CD4-positive, alpha-beta memory T cell (primary cell): ENCODE results near the gene OTUD3. TPM values are rescaled to one million over a fixed set of nuclear protein-coding genes. Genes with fewer than 3 reads are reported as not detected.
A peak's percentile ranks its signal among the peaks of the same experiment; 100 is the strongest.

ENCODE experiments used
- CTCF ChIA-PET: fragments of 350-600 bp; sonication (Branson Sonifier 250); formaldehyde crosslinking; loops from one replicate; lab custom pipeline; 2021; ENCODE audit warnings: inconsistent platforms; ENCODE audit not compliant: partially characterized antibody; lab: Charles Lee
- POLR2A ChIA-PET: fragments of 350-600 bp; sonication (Branson Sonifier 250); formaldehyde crosslinking; loops from one replicate; lab custom pipeline; 2021; ENCODE audit not compliant: partially characterized antibody; lab: Charles Lee
- DNase-seq, 5 donors: peaks; one replicate each; pipeline versions ENCODE4 v3.0.0 to v3.0.0-alpha.2; 2020 to 2022; ENCODE audit warnings: mixed read lengths in 1 of 5
- H3K27ac ChIP-seq: one replicate; pipeline ENCODE4 v1.7.0; 2013; ENCODE audit warnings: low read depth, low read length
- H3K27me3 ChIP-seq: 2 replicates; pipeline ENCODE4 v1.7.0; 2013; ENCODE audit warnings: mild to moderate bottlenecking, low read length, moderate library complexity; ENCODE audit not compliant: insufficient read depth
- H3K36me3 ChIP-seq: 2 replicates; pipeline ENCODE4 v1.7.0; 2013; ENCODE audit warnings: mild to moderate bottlenecking, low read length, moderate library complexity; ENCODE audit not compliant: insufficient read depth
- H3K4me1 ChIP-seq: 2 replicates; pipeline ENCODE4 v1.7.0; 2013; ENCODE audit warnings: mild to moderate bottlenecking, low read length, moderate library complexity; ENCODE audit not compliant: insufficient read depth
- H3K4me3 ChIP-seq, 2 donors: one replicate each; pipeline ENCODE4 v1.7.0; 2013; ENCODE audit warnings: low read length in 2 of 2, mild to moderate bottlenecking in 1 of 2
- H3K9me3 ChIP-seq, 2 donors: one replicate each; pipeline ENCODE4 v1.7.0; 2013; ENCODE audit warnings: low read length in 2 of 2, control low read depth in 1 of 2; ENCODE audit not compliant: control insufficient read depth in 1 of 2
- H3K27ac Mint-ChIP-seq, 7 donors: one replicate each; pipeline ENCODE4 v1.8.0; 2020 to 2021; ENCODE audit warnings: mixed read lengths in 7 of 7, mild to moderate bottlenecking in 6 of 7, inconsistent platforms in 3 of 7, moderate library complexity in 3 of 7
- H3K27me3 Mint-ChIP-seq, 2 donors: one replicate each; pipeline ENCODE4 v1.8.0; 2020 to 2021; ENCODE audit warnings: mixed read lengths in 2 of 2
- H3K36me3 Mint-ChIP-seq, 2 donors: one replicate each; pipeline ENCODE4 v1.8.0; 2020 to 2021; ENCODE audit warnings: mixed read lengths in 2 of 2, inconsistent platforms in 1 of 2, mild to moderate bottlenecking in 1 of 2
- H3K4me1 Mint-ChIP-seq, 4 donors: one replicate each; pipeline ENCODE4 v1.8.0; 2020 to 2021; ENCODE audit warnings: mixed read lengths in 4 of 4, mild to moderate bottlenecking in 1 of 4
- H3K4me3 Mint-ChIP-seq, 8 donors: one replicate each; pipeline ENCODE4 v1.8.0; 2020 to 2021; ENCODE audit warnings: mixed read lengths in 8 of 8, mild to moderate bottlenecking in 7 of 8, moderate library complexity in 6 of 8, inconsistent platforms in 3 of 8
- H3K9me3 Mint-ChIP-seq, 8 donors: one replicate each; pipeline ENCODE4 v1.8.0; 2020 to 2021; ENCODE audit warnings: mixed read lengths in 8 of 8, mild to moderate bottlenecking in 5 of 8, inconsistent platforms in 3 of 8, moderate library complexity in 1 of 8
- intact Hi-C: fragments of 100-400 bp; cut with micrococcal nuclease; formaldehyde crosslinking; loops from one replicate; pipeline ENCODE4 v1.15.1; 2023
- polyA plus RNA-seq, 2 donors: library from polyadenylated mRNA; unstranded; fragments of 300-500 nt; fragmentation: Illumina TruSeq; gene quantifications; one replicate each; pipeline ENCODE4 v1.2.3, GENCODE V29; 2021
- total RNA-seq, 2 experiments: library from RNA; stranded (reverse); gene quantifications; one replicate each; pipeline ENCODE4 v1.2.3, GENCODE V29; 2021

Gene OTUD3
- total and polyA plus RNA-seq, 4 experiments from 2014 or later: 1.8 to 18.7 (median 10.8) TPM

DNA sequence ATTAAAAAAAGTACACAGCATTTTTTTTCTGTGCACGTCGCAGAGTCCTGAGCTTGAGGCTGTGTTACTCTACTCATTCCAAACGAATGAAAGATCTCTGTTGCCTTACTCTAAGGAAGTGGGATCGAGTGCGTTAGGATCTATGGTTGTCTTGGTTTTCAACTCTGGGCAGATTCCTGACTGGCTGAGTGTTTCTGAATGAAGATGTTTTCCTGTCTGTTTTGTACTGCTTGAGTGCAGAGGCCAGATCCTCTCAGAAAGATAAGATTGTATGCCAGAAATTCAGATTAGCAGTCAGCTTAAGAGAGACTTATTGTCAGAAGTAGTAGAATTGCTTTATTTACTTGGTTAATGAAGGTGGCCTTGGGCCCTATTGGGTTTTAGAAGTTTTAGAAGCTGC is 27.2 kb downstream of the OTUD3 start:
- no peak overlapping the region for H3K4me3 ChIP-seq
- intact Hi-C loops: no loop called here
- peaks cover 65% of the 10 kb centered on the region for H3K36me3 ChIP-seq
- no peaks in the 10 kb centered on the region for H3K9me3 Mint-ChIP-seq
- peaks cover 68 to 92% of the 10 kb centered on the region in 2 donors for H3K36me3 Mint-ChIP-seq
- POLR2A ChIA-PET: no interaction called here
- peak overlapping the region in 1 of 7 donors; percentile 13 for H3K27ac Mint-ChIP-seq
- H3K27ac ChIP-seq: no peak overlapping the region
- H3K4me1 ChIP-seq: no peaks in the 10 kb centered on the region
- no peaks in the 10 kb centered on the region for H3K27me3 ChIP-seq
- no peaks in the 10 kb centered on the region for H3K27me3 Mint-ChIP-seq
- no peaks in the 10 kb centered on the region for H3K9me3 ChIP-seq
- no peak for DNase-seq
- H3K4me3 Mint-ChIP-seq: no peak overlapping the region
- H3K4me1 Mint-ChIP-seq: no peaks in the 10 kb centered on the region
- CTCF ChIA-PET: interaction anchor here (1.1 kb wide), 1 partner anchor 303 kb away, joined by 5 read pairs; no protein-coding TSS in a partner anchor

- no peaks in the 10 kb centered on the region for H3K4me1 ChIP-seq
- no peaks in the 10 kb centered on the region for H3K27me3 ChIP-seq
- H3K9me3 ChIP-seq: no peaks in the 10 kb centered on the region
- H3K4me1 Mint-ChIP-seq: no peaks in the 10 kb centered on the region
- H3K27me3 Mint-ChIP-seq: no peaks in the 10 kb centered on the region
- H3K27ac Mint-ChIP-seq: no peak overlapping the region
- H3K4me3 ChIP-seq: no peak overlapping the region
- intact Hi-C loops: no loop called here
- DNase-seq: no peak
- H3K4me3 Mint-ChIP-seq: peak overlapping the region in 1 of 8 donors; percentile 10
- H3K36me3 ChIP-seq: peaks cover 60% of the 10 kb centered on the region
- H3K36me3 Mint-ChIP-seq: peaks cover 62 to 89% of the 10 kb centered on the region in 2 donors
- ChIA-PET POLR2A (no interaction called here), CTCF (interaction anchor here (1.1 kb wide), 1 partner anchor 303 kb away, joined by 5 read pairs; no protein-coding TSS in a partner anchor)
- no peak overlapping the region for H3K27ac ChIP-seq
- no peaks in the 10 kb centered on the region for H3K9me3 Mint-ChIP-seq
Observed at GRCh38 chr1:19909971-19910370, 27.8 kb downstream of the OTUD3 start.

- ChIA-PET POLR2A (no interaction called here), CTCF (interaction anchor here (0.7 to 1.2 kb wide), 4 partner anchors 28 to 302 kb away, joined by 3 to 5 read pairs (median 4); no protein-coding TSS in a partner anchor)
- no peaks in the 10 kb centered on the region for H3K9me3 ChIP-seq
- H3K27me3 ChIP-seq: no peaks in the 10 kb centered on the region
- H3K27ac ChIP-seq: no peak overlapping the region
- H3K4me3 ChIP-seq: no peak overlapping the region
- H3K9me3 Mint-ChIP-seq: no peaks in the 10 kb centered on the region
- no peak overlapping the region for H3K4me3 Mint-ChIP-seq
- intact Hi-C loops: no loop called here
- DNase-seq: no peak
- H3K27ac Mint-ChIP-seq: no peak overlapping the region
- H3K27me3 Mint-ChIP-seq: no peaks in the 10 kb centered on the region
- H3K4me1 ChIP-seq: no peaks in the 10 kb centered on the region
- no peaks in the 10 kb centered on the region for H3K4me1 Mint-ChIP-seq
- peaks cover 59% of the 10 kb centered on the region for H3K36me3 ChIP-seq
- H3K36me3 Mint-ChIP-seq: peaks cover 59 to 86% of the 10 kb centered on the region in 2 donors
Observed at GRCh38 chr1:19910650-19911049, 28.5 kb downstream of the OTUD3 start.

DNA sequence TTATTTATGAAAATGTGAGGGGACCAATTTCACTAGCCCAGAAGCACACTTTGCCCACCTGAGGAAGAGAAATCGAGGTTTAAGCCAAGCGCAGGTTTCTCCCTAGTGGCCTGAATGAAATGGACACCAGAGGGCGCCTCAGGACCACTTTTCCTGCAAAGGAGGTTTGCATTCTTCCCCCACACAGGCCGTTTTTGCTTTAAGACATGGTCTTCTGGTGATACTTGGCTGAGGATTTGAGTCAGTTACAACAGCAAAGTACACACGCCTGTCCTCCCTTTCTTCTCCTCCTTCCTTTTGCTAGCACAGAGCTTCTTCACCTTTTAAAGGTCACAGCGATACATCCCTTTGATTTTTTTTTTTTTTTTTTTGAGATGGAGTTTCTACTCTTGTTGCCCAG is 35.9 kb downstream of the OTUD3 start:
- no peaks in the 10 kb centered on the region for H3K27me3 ChIP-seq
- no peaks in the 10 kb centered on the region for H3K36me3 ChIP-seq
- no peak overlapping the region for H3K27ac ChIP-seq
- Mint-ChIP-seq H3K4me3 (peak overlapping the region in 1 of 8 donors; percentile 68), H3K9me3 (no peaks in the 10 kb centered on the region), H3K27me3 (peaks cover 0 to 1% of the 10 kb centered on the region in 2 donors), H3K36me3 (peaks cover 0 to 16% of the 10 kb centered on the region in 2 donors), H3K4me1 (peaks cover 4 to 6% (median 5%) of the 10 kb centered on the region in 4 donors), H3K27ac (peak overlapping the region in 1 of 7 donors; percentile 44)
- no peaks in the 10 kb centered on the region for H3K9me3 ChIP-seq
- no peaks in the 10 kb centered on the region for H3K4me1 ChIP-seq
- DNase-seq: peak; percentile 65 to 75 (median 71)
- H3K4me3 ChIP-seq: no peak overlapping the region
- intact Hi-C loops: loop anchor here (1.0 kb wide), 1 partner anchor 234 kb away; no protein-coding TSS in a partner anchor
- CTCF ChIA-PET: interaction anchor here (0.7 to 9.9 kb wide), 16 partner anchors 8 to 444 kb away, joined by 3 to 102 read pairs (median 3); no protein-coding TSS in a partner anchor
- POLR2A ChIA-PET: interaction anchor here (0.8 kb wide), 1 partner anchor 277 kb away, joined by 3 read pairs; no protein-coding TSS in a partner anchor

- POLR2A ChIA-PET: no interaction called here
- Histone ChIP-seq H3K27ac (no peak overlapping the region), H3K27me3 (no peaks in the 10 kb centered on the region), H3K4me1 (no peaks in the 10 kb centered on the region), H3K9me3 (no peaks in the 10 kb centered on the region), H3K4me3 (no peak overlapping the region), H3K36me3 (no peaks in the 10 kb centered on the region)
- CTCF ChIA-PET: interaction anchor here (0.8 to 9.9 kb wide), 7 partner anchors 10 to 575 kb away, joined by 3 to 102 read pairs (median 5); no protein-coding TSS in a partner anchor
- H3K27me3 Mint-ChIP-seq: peaks cover 0 to 1% of the 10 kb centered on the region in 2 donors
- intact Hi-C loops: no loop called here
- H3K4me1 Mint-ChIP-seq: peaks cover 4 to 6% (median 5%) of the 10 kb centered on the region in 4 donors
- no peak for DNase-seq
- no peak overlapping the region for H3K4me3 Mint-ChIP-seq
- H3K36me3 Mint-ChIP-seq: no peaks in the 10 kb centered on the region
- no peaks in the 10 kb centered on the region for H3K9me3 Mint-ChIP-seq
- no peak overlapping the region for H3K27ac Mint-ChIP-seq
Observed at GRCh38 chr1:19920132-19920710, 38.0 kb downstream of the OTUD3 start.

GRCh38 chr1:19921310-19921709 is 39.1 kb downstream of the OTUD3 start:
- POLR2A ChIA-PET: no interaction called here
- no peak overlapping the region for H3K4me3 Mint-ChIP-seq
- peak overlapping the region in 1 of 7 donors; percentile 31 for H3K27ac Mint-ChIP-seq

DNA sequence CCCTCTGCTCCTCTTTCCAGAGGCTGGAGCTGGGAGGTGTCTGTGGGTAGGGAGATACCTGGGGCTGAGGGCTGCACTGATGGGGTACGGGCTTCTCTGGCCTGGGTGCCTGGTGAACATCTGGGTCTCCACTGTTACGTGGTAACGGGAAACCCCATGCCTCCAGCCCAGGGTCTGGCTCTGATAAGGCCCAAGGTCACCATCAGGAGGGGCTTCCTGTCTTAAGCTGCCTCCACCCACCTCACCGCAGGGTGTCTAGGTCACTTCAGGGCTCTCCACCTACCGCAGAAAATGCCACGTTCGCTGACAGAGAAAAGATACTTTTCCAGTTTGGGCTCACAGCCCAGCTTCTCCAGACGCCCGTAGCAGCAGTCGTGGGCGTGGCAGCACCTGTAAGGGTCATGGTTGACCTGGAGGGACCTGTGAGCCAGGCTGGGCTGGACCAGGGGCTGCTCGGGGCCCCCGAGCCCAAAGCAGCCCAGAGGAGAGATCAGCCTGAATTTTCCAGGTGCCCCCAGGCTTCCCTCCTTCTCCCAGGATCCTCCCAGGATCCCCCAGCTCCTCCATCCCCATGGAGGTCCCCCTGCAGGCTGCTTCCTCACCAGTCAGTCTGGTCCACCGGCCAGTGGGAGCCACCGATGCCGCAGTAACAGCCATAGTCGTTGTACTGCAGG is 40.0 kb downstream of the OTUD3 start:
- ChIA-PET CTCF (interaction anchor here (7.7 to 9.9 kb wide), 2 partner anchors 230 to 273 kb away, joined by 70 to 102 read pairs; no protein-coding TSS in a partner anchor), POLR2A (no interaction called here)
- no peaks in the 10 kb centered on the region for H3K4me1 ChIP-seq
- no peak overlapping the region for H3K27ac Mint-ChIP-seq
- no peaks in the 10 kb centered on the region for H3K36me3 Mint-ChIP-seq
- no peak overlapping the region for H3K4me3 Mint-ChIP-seq
- H3K9me3 Mint-ChIP-seq: no peaks in the 10 kb centered on the region
- H3K4me3 ChIP-seq: no peak overlapping the region
- H3K27me3 Mint-ChIP-seq: peaks cover 0 to 1% of the 10 kb centered on the region in 2 donors
- no peaks in the 10 kb centered on the region for H3K9me3 ChIP-seq
- DNase-seq: no peak
- intact Hi-C loops: no loop called here
- no peaks in the 10 kb centered on the region for H3K27me3 ChIP-seq
- H3K27ac ChIP-seq: no peak overlapping the region
- H3K4me1 Mint-ChIP-seq: peaks cover 4 to 6% (median 5%) of the 10 kb centered on the region in 4 donors
- H3K36me3 ChIP-seq: no peaks in the 10 kb centered on the region

More at GRCh38 chr1:19921310-19921709, 39.1 kb downstream of the OTUD3 start:
- no peaks in the 10 kb centered on the region for H3K4me1 ChIP-seq
- H3K9me3 ChIP-seq: no peaks in the 10 kb centered on the region
- H3K9me3 Mint-ChIP-seq: no peaks in the 10 kb centered on the region
- no peaks in the 10 kb centered on the region for H3K36me3 Mint-ChIP-seq
- no peak overlapping the region for H3K27ac ChIP-seq
- H3K4me1 Mint-ChIP-seq: peaks cover 4 to 6% (median 5%) of the 10 kb centered on the region in 4 donors
- H3K36me3 ChIP-seq: no peaks in the 10 kb centered on the region
- CTCF ChIA-PET: interaction anchor here (1.3 to 9.9 kb wide), 4 partner anchors 9 to 274 kb away, joined by 4 to 102 read pairs (median 38); no protein-coding TSS in a partner anchor
- intact Hi-C loops: no loop called here
- no peak for DNase-seq
- H3K27me3 ChIP-seq: no peaks in the 10 kb centered on the region
- no peak overlapping the region for H3K4me3 ChIP-seq
- peaks cover 0 to 1% of the 10 kb centered on the region in 2 donors for H3K27me3 Mint-ChIP-seq
